Vagina (tissue), 2 donors: ENCODE measurements around the gene KCNJ10.

ENCODE experiments used
- CTCF ChIP-seq, 3 experiments: fragments of 450-650 bp in 2 of 3; fragments of 200-600 bp in 1 of 3; sonication (generic) in 1 of 3; IDR thresholded peaks; one replicate each; pipeline ENCODE4 v1.5.1; 2017 to 2019; ENCODE audit warnings: antibody characterized with exemption in 3 of 3, mild to moderate bottlenecking in 2 of 3, moderate library complexity in 2 of 3
- POLR2A ChIP-seq, 2 donors: fragments of 450-650 bp; IDR thresholded peaks; one replicate each; pipeline ENCODE4 v1.6.1; 2017; ENCODE audit warnings: antibody characterized with exemption in 2 of 2, mild to moderate bottlenecking in 2 of 2, moderate library complexity in 2 of 2

DNA sequence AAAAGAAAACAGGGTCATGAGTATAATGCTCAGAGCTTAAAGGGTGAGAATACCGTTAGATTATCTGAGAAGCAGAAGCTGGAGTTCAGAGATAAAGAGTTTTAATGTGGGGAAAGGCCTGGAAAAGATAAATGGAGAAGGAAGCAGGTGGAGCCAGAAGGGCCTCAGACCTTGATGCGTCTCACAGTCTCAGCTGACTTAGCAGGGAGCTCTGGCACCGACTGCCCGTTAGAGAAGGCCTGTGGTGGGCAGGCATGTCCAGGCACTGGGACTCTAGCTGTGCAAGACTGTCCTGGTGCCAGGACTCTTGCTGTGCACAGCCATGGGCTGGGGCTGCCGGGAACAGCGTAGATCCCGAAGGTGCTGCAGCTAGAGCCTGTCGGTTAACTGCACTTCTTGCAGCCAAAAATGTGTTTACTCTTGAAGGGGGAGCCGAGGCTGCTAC is 112.1 kb downstream of the KCNJ10 start:
- TF ChIP-seq CTCF (IDR thresholded peaks at IDR 0.05) (no peak), POLR2A (IDR thresholded peaks at IDR 0.05) (no peak)
